Mesendoderm (in vitro differentiated cells): ENCODE data around the gene MAN1B1.

Source experiments
- DNase-seq: peaks from one replicate; pipeline ENCODE4 v3.0.0; 2013
- H2AK5ac ChIP-seq: 2 replicates; pipeline ENCODE4 v1.6.1; 2013; ENCODE audit warnings: low read length, inconsistent platforms
- H2BK120ac ChIP-seq: 2 replicates; pipeline ENCODE4 v1.6.1; 2013; ENCODE audit warnings: low read depth, mild to moderate bottlenecking, low read length, moderate library complexity, mixed read lengths
- H2BK15ac ChIP-seq: replicated peaks from 2 replicates; pipeline ENCODE4 v1.6.1; 2013; ENCODE audit warnings: low read depth, mild to moderate bottlenecking, moderate library complexity
- H2BK5ac ChIP-seq: 2 replicates; pipeline ENCODE4 v1.6.1; 2013; ENCODE audit warnings: low read length, inconsistent platforms
- H3K18ac ChIP-seq: 2 replicates; pipeline ENCODE4 v1.6.1; 2013; ENCODE audit warnings: mild to moderate bottlenecking, low read length, mixed read lengths
- H3K23ac ChIP-seq: one replicate; pipeline ENCODE4 v1.6.1; 2013; ENCODE audit warnings: low read length
- H3K27ac ChIP-seq: 2 replicates; pipeline ENCODE4 v1.5.1; 2013; ENCODE audit warnings: low read depth, mild to moderate bottlenecking, inconsistent platforms, low read length, moderate library complexity
- H3K27me3 ChIP-seq: 2 replicates; pipeline ENCODE4 v1.6.1; 2013; ENCODE audit warnings: low read length, control low read depth, mild to moderate bottlenecking, inconsistent platforms; ENCODE audit not compliant: insufficient read depth, poor library complexity
- H3K36me3 ChIP-seq: 2 replicates; pipeline ENCODE4 v1.6.1; 2013; ENCODE audit warnings: low read length, inconsistent platforms; ENCODE audit not compliant: control insufficient read depth, insufficient read depth
- H3K4ac ChIP-seq: one replicate; pipeline ENCODE4 v1.6.1; 2013; ENCODE audit warnings: low read depth, mild to moderate bottlenecking, low read length, moderate library complexity
- H3K4me1 ChIP-seq: 2 replicates; pipeline ENCODE4 v1.6.1; 2013; ENCODE audit warnings: low read depth, low read length, inconsistent platforms; ENCODE audit not compliant: control insufficient read depth
- H3K4me2 ChIP-seq: 2 replicates; pipeline ENCODE4 v1.6.1; 2013; ENCODE audit warnings: low read length
- H3K4me3 ChIP-seq: 2 replicates; pipeline ENCODE4 v1.5.1; 2013; ENCODE audit warnings: mild to moderate bottlenecking, low read length
- H3K56ac ChIP-seq: one replicate; pipeline ENCODE4 v1.6.1; 2013; ENCODE audit warnings: low read length
- H3K79me1 ChIP-seq: 2 replicates; pipeline ENCODE4 v1.6.1; 2013; ENCODE audit warnings: low read length, inconsistent platforms
- H3K79me2 ChIP-seq: 2 replicates; pipeline ENCODE4 v1.6.1; 2013; ENCODE audit warnings: mild to moderate bottlenecking, low read length; ENCODE audit not compliant: control insufficient read depth, insufficient read depth
- H3K9ac ChIP-seq: 2 replicates; pipeline ENCODE4 v1.6.1; 2013; ENCODE audit warnings: low read length, inconsistent platforms
- H4K5ac ChIP-seq: one replicate; pipeline ENCODE4 v1.6.1; 2013; ENCODE audit warnings: low read length
- H4K8ac ChIP-seq: one replicate; pipeline ENCODE4 v1.6.1; 2013; ENCODE audit warnings: low read depth, mild to moderate bottlenecking, control low read depth, low read length, moderate library complexity
- WGBS: extraction: QIAGEN DNeasy Blood & Tissue Kit; methylation state at CpG from one replicate; pipeline ENCODE4 v1.1.7; 2013; ENCODE audit warnings: low lambda C conversion rate, missing lambda C conversion rate; ENCODE audit not compliant: insufficient coverage; ENCODE audit errors: extremely low coverage; 5-methylcytosine and 5-hydroxymethylcytosine counted together

MAN1B1 gene

DNA sequence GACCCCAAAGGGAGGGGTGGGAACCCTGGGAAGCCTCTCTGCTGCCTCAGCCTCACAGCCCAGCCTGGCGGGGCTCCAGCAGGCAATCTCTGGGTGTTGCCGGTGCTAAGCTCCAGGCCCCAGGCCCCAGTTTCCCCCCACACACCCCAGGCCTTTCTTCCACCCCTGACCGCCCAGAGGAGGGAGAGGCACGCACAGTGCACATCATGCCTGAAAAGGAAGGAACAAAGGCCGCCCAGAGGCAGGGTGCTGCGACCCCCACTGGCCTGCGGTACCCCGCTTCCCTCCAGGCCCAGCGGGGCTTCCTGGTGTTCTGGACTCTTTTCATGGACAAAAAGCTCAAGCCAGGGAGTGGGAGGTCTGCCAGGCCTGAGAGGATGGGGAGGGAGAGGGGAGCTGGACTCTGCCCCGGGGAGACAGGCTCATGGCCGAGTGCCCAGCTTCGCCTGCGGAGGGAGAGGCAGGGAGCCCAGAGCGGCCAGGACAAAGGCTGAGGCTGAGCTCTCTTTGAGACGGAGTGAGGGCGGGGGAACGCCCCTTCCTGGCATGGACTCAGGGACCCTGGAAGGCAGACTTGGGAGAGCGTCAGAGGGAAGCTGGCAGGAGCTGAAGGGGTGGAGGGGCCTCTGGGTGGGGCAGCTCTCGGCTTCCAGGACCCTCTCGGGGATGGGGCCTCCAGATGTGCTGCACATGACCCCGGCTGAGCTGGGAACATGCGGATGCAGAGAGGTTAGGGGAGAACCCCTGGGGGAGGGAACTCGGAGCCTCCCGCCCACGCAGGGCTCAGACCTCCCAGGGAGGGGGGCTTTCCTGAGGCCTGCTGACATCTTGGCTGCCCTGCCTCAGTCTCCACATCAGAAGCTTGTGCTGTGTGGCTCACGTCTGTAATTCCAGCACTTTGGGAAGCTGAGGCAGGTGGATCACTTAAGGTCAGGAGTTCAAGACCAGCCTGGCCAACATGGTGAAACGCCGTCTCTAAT is 31.1 kb upstream of the MAN1B1 start:
- H4K5ac ChIP-seq: no peak overlapping the region
- WGBS: no CpG with 5 or more reads among the region's 28 CpGs
- H3K79me1 ChIP-seq: no peaks in the 10 kb centered on the region
- no peak overlapping the region for H3K18ac ChIP-seq
- H2BK120ac ChIP-seq: no peak overlapping the region
- no peak overlapping the region for H3K23ac ChIP-seq
- H3K4ac ChIP-seq: no peak overlapping the region
- no peak overlapping the region for H2BK15ac ChIP-seq
- no peaks in the 10 kb centered on the region for H3K79me2 ChIP-seq
- peaks cover 2% of the 10 kb centered on the region for H3K4me1 ChIP-seq
- H3K56ac ChIP-seq: no peak overlapping the region
- no peak overlapping the region for H3K27ac ChIP-seq
- no peak overlapping the region for H2BK5ac ChIP-seq
- no peak overlapping the region for H2AK5ac ChIP-seq
- no peak overlapping the region for H3K4me3 ChIP-seq
- H3K9ac ChIP-seq: no peak overlapping the region
- no peak overlapping the region for H3K4me2 ChIP-seq
- no peak overlapping the region for H4K8ac ChIP-seq
- DNase-seq: no peak
- no peaks in the 10 kb centered on the region for H3K36me3 ChIP-seq
- peaks cover 8% of the 10 kb centered on the region for H3K27me3 ChIP-seq

DNA sequence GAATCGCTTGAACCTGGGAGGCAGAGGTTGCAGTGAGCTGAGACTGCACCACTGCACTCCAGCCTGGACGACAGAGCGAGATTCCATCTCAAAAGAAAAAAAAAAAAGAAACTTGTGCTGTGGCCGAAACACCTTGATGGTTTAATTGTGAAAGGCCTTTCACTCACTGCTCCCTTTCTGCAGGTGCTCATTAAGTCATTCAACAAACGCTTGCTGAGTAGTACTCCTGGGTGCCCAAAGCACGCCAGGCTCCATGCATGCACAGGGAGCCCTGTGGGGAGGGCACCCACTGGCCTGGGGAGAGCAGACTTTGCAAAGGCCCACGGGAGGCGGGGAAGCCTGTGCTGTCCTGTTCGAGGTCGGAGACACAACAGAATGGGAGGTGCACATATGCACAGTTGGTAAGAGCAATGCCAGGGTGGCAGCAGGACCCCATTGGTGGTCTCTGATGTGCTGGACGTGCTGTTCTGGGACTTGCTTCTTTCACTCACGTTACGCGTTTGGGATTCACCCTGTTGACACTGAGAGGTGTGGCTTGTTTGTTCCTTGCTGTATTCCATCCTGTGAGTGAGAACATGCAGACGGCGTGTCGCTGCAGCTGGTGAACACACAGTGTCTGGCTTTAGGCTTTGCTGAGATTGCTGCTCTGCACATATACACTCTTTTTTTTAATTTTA is 29.9 kb upstream of the MAN1B1 start:
- H3K79me2 ChIP-seq: no peaks in the 10 kb centered on the region
- H3K56ac ChIP-seq: no peak overlapping the region
- H3K36me3 ChIP-seq: no peaks in the 10 kb centered on the region
- no peak overlapping the region for H2BK15ac ChIP-seq
- no peak overlapping the region for H3K9ac ChIP-seq
- H3K18ac ChIP-seq: no peak overlapping the region
- no peak overlapping the region for H2BK5ac ChIP-seq
- H3K4me1 ChIP-seq: peaks cover 2% of the 10 kb centered on the region
- H3K4me2 ChIP-seq: no peak overlapping the region
- no peak overlapping the region for H3K4ac ChIP-seq
- no peak overlapping the region for H4K8ac ChIP-seq
- H2AK5ac ChIP-seq: no peak overlapping the region
- no peak overlapping the region for H4K5ac ChIP-seq
- DNase-seq: no peak
- no peak overlapping the region for H3K27ac ChIP-seq
- H3K79me1 ChIP-seq: no peaks in the 10 kb centered on the region
- no peak overlapping the region for H3K4me3 ChIP-seq
- no peak overlapping the region for H3K23ac ChIP-seq
- WGBS: no CpG with 5 or more reads among the region's 17 CpGs
- H2BK120ac ChIP-seq: no peak overlapping the region
- peaks cover 8% of the 10 kb centered on the region for H3K27me3 ChIP-seq

DNA sequence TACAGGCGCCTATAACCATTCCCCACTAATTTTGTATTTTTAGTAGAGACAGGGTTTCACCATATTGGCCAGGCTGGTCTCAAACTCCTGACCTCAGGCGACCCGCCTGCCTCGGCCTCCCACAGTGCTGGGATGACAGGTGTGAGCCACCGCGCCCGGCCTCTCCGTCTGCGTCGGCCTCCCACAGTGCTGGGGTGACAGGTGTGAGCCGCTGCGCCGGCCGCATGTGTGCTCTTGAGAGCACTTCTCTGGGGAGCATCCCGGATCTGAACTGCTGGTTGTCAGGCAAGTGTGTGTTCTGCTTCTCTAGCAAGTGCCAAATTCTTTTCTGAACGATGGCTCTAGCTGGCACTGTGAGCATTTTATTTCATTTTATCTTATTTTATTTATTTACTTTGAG is 29.2 kb upstream of the MAN1B1 start:
- no peak overlapping the region for H3K4ac ChIP-seq
- no peak overlapping the region for H3K56ac ChIP-seq
- no peak overlapping the region for H2BK15ac ChIP-seq
- peaks cover 2% of the 10 kb centered on the region for H3K4me1 ChIP-seq
- H2BK120ac ChIP-seq: no peak overlapping the region
- no peak overlapping the region for H3K9ac ChIP-seq
- no peak overlapping the region for H3K4me2 ChIP-seq
- H3K27me3 ChIP-seq: peaks cover 8% of the 10 kb centered on the region
- no peak overlapping the region for H3K23ac ChIP-seq
- H3K79me1 ChIP-seq: no peaks in the 10 kb centered on the region
- no peak for DNase-seq
- no peak overlapping the region for H3K4me3 ChIP-seq
- H3K36me3 ChIP-seq: no peaks in the 10 kb centered on the region
- no peak overlapping the region for H3K18ac ChIP-seq
- no peak overlapping the region for H3K27ac ChIP-seq
- no peak overlapping the region for H4K5ac ChIP-seq
- H2AK5ac ChIP-seq: no peak overlapping the region
- no peak overlapping the region for H2BK5ac ChIP-seq
- no CpG with 5 or more reads among the region's 16 CpGs for WGBS
- no peaks in the 10 kb centered on the region for H3K79me2 ChIP-seq
- H4K8ac ChIP-seq: no peak overlapping the region

DNA sequence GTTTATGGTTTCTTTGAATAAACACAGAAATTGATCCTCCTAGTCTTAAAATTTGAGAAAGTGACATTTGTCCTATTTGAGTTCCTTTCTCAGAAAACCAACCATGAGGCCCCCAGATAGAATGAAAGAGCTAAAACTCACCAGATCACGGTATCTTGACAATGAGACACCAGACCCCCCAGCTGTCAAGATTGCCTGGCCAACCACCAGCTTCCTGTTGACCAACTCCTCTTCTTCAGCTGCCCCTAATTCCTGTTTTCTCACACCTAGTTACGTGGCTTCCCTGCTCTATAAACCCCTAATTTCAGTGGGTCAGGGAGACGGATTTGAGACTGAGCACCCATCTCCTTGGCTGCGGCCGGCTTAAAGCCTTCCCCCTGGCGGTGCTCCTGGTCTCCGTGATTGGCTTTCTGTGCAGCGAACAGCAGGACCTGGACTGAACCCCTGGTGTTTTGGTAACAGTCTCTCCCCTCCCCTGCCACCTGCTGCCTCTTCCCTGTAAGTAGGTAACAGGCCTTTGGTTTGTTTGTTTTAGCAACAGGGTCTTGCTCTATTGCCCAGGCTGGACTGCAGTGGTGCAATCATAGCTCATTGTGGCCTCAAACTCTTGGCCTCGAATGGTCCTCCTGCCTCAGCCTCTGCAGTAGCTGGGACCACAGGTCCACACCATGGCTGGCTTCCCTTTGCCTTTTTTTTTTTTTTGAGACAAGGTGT is 28.1 kb upstream of the MAN1B1 start:
- no peak for DNase-seq
- WGBS: no CpG with 5 or more reads among the region's 9 CpGs

DNA sequence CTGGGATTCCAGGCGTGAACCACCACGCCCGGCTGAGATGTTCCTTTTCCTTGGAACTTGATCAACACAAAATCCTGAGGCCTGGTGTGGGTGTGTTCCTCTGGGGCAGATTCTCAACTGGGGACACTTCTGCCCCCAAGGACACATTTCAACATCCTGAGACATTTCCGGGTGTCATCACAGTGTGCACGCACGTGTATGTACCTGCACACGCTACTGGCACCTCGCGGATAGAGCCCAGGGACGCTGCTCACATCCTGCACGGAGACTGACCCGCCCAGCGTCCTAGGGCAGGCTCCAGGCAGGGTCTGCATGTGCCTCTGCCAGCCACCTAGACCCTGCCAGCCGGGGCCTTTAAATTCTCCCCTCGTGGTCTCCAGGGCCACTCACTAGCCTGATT is 24.4 kb upstream of the MAN1B1 start:
- Histone ChIP-seq H3K4me1 (no peaks in the 10 kb centered on the region), H2AK5ac (no peak overlapping the region), H4K5ac (no peak overlapping the region), H3K23ac (no peak overlapping the region), H4K8ac (no peak overlapping the region), H3K79me1 (no peaks in the 10 kb centered on the region), H3K4ac (no peak overlapping the region), H3K36me3 (no peaks in the 10 kb centered on the region), H3K9ac (no peak overlapping the region), H2BK5ac (no peak overlapping the region), H3K18ac (no peak overlapping the region), H3K56ac (no peak overlapping the region), H3K4me3 (no peak overlapping the region), H3K79me2 (no peaks in the 10 kb centered on the region), H2BK120ac (no peak overlapping the region), H3K4me2 (no peak overlapping the region), H3K27me3 (no peaks in the 10 kb centered on the region), H3K27ac (no peak overlapping the region), H2BK15ac (no peak overlapping the region)
- whole genome bisulfite sequencing: no CpG with 5 or more reads among the region's 15 CpGs
- no peak for DNase-seq

More for the DNA sequence above, 28.1 kb upstream of the MAN1B1 start:
- H4K8ac ChIP-seq: no peak overlapping the region
- no peak overlapping the region for H3K4me2 ChIP-seq
- no peak overlapping the region for H3K27ac ChIP-seq
- no peaks in the 10 kb centered on the region for H3K79me2 ChIP-seq
- no peak overlapping the region for H3K18ac ChIP-seq
- H3K4me1 ChIP-seq: peaks cover 2% of the 10 kb centered on the region
- no peak overlapping the region for H3K4ac ChIP-seq
- no peak overlapping the region for H2AK5ac ChIP-seq
- H3K23ac ChIP-seq: no peak overlapping the region
- no peaks in the 10 kb centered on the region for H3K79me1 ChIP-seq
- H3K36me3 ChIP-seq: no peaks in the 10 kb centered on the region
- H2BK120ac ChIP-seq: no peak overlapping the region
- H3K56ac ChIP-seq: no peak overlapping the region
- H4K5ac ChIP-seq: no peak overlapping the region
- no peak overlapping the region for H2BK5ac ChIP-seq
- no peak overlapping the region for H2BK15ac ChIP-seq
- no peak overlapping the region for H3K4me3 ChIP-seq
- no peak overlapping the region for H3K9ac ChIP-seq
- H3K27me3 ChIP-seq: peaks cover under 1% of the 10 kb centered on the region
